OCI-LY1 (cell line): ENCODE results near the gene RAD51B.
"Not testable (repeated sequence)": the region's sequence is repeated elsewhere in the genome, so short reads cannot be mapped to it uniquely, and the experiment has no call there.

ENCODE experiments used
- H2AFZ ChIP-seq: fragments of 200-600 bp; sonication (generic), shearing (Covaris generic); 2 replicates; pipeline ENCODE4 v1.6.0; 2014; ENCODE audit warnings: antibody characterized with exemption, mild to moderate bottlenecking, low read length
- H3F3A ChIP-seq: fragments of 200-600 bp; sonication (generic), shearing (Covaris generic); 2 replicates; pipeline ENCODE4 v1.6.0; 2014; ENCODE audit warnings: mild to moderate bottlenecking, antibody characterized with exemption, low read length, moderate library complexity; ENCODE audit not compliant: insufficient read depth
- H3K27ac ChIP-seq: fragments of 200-600 bp; sonication (generic); 2 replicates; pipeline ENCODE4 v1.5.1; 2014; ENCODE audit warnings: low read length, mixed run types, mild to moderate bottlenecking, low read depth; ENCODE audit not compliant: poor library complexity, severe bottlenecking
- H3K27me3 ChIP-seq: fragments of 200-600 bp; sonication (generic); 2 replicates; pipeline ENCODE4 v1.6.0; 2014; ENCODE audit warnings: antibody characterized with exemption, mild to moderate bottlenecking, low read length, moderate library complexity; ENCODE audit not compliant: insufficient read depth
- H3K36me3 ChIP-seq: fragments of 200-600 bp; sonication (generic); 2 replicates; pipeline ENCODE4 v1.6.1; 2014; ENCODE audit warnings: mild to moderate bottlenecking, antibody characterized with exemption, low read length, moderate library complexity, mixed read lengths; ENCODE audit not compliant: insufficient read depth
- H3K4me1 ChIP-seq: fragments of 200-600 bp; sonication (generic); 2 replicates; pipeline ENCODE4 v1.5.1; 2014; ENCODE audit warnings: mild to moderate bottlenecking, low read length, moderate library complexity; ENCODE audit not compliant: insufficient read depth, severe bottlenecking
- H3K4me2 ChIP-seq: fragments of 200-600 bp; sonication (generic), shearing (Covaris generic); 2 replicates; pipeline ENCODE4 v1.6.1; 2014; ENCODE audit warnings: low read length
- H3K4me3 ChIP-seq: fragments of 200-600 bp; sonication (generic); 2 replicates; pipeline ENCODE4 v1.5.1; 2014; ENCODE audit warnings: low read length, low read depth, mild to moderate bottlenecking, mixed read lengths; ENCODE audit not compliant: poor library complexity, severe bottlenecking
- H3K79me2 ChIP-seq: fragments of 200-600 bp; shearing (Covaris generic); 2 replicates; pipeline ENCODE4 v1.6.1; 2016; ENCODE audit warnings: mixed run types, low read length, mixed read lengths; ENCODE audit not compliant: insufficient read depth
- H3K9ac ChIP-seq: fragments of 200-600 bp; sonication (generic), shearing (Covaris generic); 2 replicates; pipeline ENCODE4 v1.6.1; 2014; ENCODE audit warnings: mild to moderate bottlenecking, low read length, mixed read lengths
- H3K9me2 ChIP-seq: fragments of 200-600 bp; sonication (generic), shearing (Covaris generic); 2 replicates; pipeline ENCODE4 v1.6.1; 2014; ENCODE audit warnings: low read depth, mild to moderate bottlenecking, low read length, mixed read lengths
- H3K9me3 ChIP-seq: fragments of 200-600 bp; shearing (Covaris generic); 2 replicates; pipeline ENCODE4 v1.6.1; 2014; ENCODE audit warnings: low read length, mixed read lengths
- H4K20me1 ChIP-seq: fragments of 200-600 bp; sonication (generic), shearing (Covaris generic); 2 replicates; pipeline ENCODE4 v1.6.0; 2016; ENCODE audit warnings: mild to moderate bottlenecking, low read length; ENCODE audit not compliant: insufficient read depth
- CTCF ChIP-seq: fragments of 200-600 bp; sonication (generic), shearing (Covaris generic); IDR thresholded peaks from 2 replicates; pipeline ENCODE4 v1.5.1; 2017; ENCODE audit warnings: mild to moderate bottlenecking, antibody characterized with exemption, low read length, moderate library complexity, mixed read lengths
- EZH2 ChIP-seq: fragments of 200-600 bp; sonication (generic), shearing (Covaris generic); IDR thresholded peaks from 2 replicates; pipeline ENCODE4 v1.8.0; 2017; ENCODE audit warnings: borderline replicate concordance, mixed run types, mild to moderate bottlenecking, antibody characterized with exemption, low read length, moderate library complexity, mixed read lengths

Gene RAD51B

GRCh38 chr14:67967206-67967605 lies 147.6 kb downstream of the RAD51B start:
- peaks cover 4% of the 10 kb centered on the region; the same call in 1 of the 2 replicates for H3K36me3 ChIP-seq
- no peak overlapping the region for H3K4me3 ChIP-seq
- no peaks in the 10 kb centered on the region for H3K79me2 ChIP-seq
- H3K9ac ChIP-seq, result no peak overlapping the region
- no peak overlapping the region for H3K4me2 ChIP-seq
- no peak for TF ChIP-seq EZH2
- no peak for TF ChIP-seq CTCF
- H3K9me2 ChIP-seq, result no peaks in the 10 kb centered on the region
- no peak overlapping the region for H2AFZ ChIP-seq
- no peak overlapping the region for H3K27ac ChIP-seq
- no peaks in the 10 kb centered on the region for H3K27me3 ChIP-seq
- no peaks in the 10 kb centered on the region for H3F3A ChIP-seq
- no peaks in the 10 kb centered on the region for H4K20me1 ChIP-seq
- no peaks in the 10 kb centered on the region for H3K9me3 ChIP-seq
- peaks cover 9% of the 10 kb centered on the region for H3K4me1 ChIP-seq

- not testable (repeated sequence) for H3K9me2 ChIP-seq, H3K9ac ChIP-seq, H3K9me3 ChIP-seq, H2AFZ ChIP-seq, H3K36me3 ChIP-seq, H3K4me2 ChIP-seq, H3K79me2 ChIP-seq, H3F3A ChIP-seq, H3K4me3 ChIP-seq, H3K27me3 ChIP-seq, H3K4me1 ChIP-seq, H3K27ac ChIP-seq, H4K20me1 ChIP-seq
Observed at GRCh38 chr14:67967970-67968369, 148.4 kb downstream of the RAD51B start.

- no peak overlapping the region for H3K4me2 ChIP-seq
- H3K9ac ChIP-seq, result no peak overlapping the region
- no peak for TF ChIP-seq CTCF
- H3K36me3 ChIP-seq, result peaks cover 4% of the 10 kb centered on the region; the same call in 1 of the 2 replicates
- H3K4me3 ChIP-seq, result no peak overlapping the region
- H3K9me3 ChIP-seq, result no peaks in the 10 kb centered on the region
- no peaks in the 10 kb centered on the region for H3F3A ChIP-seq
- no peak overlapping the region for H3K27ac ChIP-seq
- H3K27me3 ChIP-seq, result no peaks in the 10 kb centered on the region
- no peaks in the 10 kb centered on the region for H3K4me1 ChIP-seq
- H3K9me2 ChIP-seq, result no peaks in the 10 kb centered on the region
- no peak overlapping the region for H2AFZ ChIP-seq
- no peaks in the 10 kb centered on the region for H4K20me1 ChIP-seq
- H3K79me2 ChIP-seq, result no peaks in the 10 kb centered on the region
Observed at GRCh38 chr14:67970923-67971322, 151.3 kb downstream of the RAD51B start.
